HG03575 (cell line): ENCODE data around the gene ACTL6B.

Experiments used
- ATAC-seq: cut with Tn5 transposase; IDR thresholded peaks from one replicate; pipeline ENCODE4 v1.9.1; 2021; ENCODE audit not compliant: unreplicated experiment, insufficient number of reproducible peaks, low FRiP score; ENCODE audit errors: extremely low read depth

The ACTL6B gene

DNA sequence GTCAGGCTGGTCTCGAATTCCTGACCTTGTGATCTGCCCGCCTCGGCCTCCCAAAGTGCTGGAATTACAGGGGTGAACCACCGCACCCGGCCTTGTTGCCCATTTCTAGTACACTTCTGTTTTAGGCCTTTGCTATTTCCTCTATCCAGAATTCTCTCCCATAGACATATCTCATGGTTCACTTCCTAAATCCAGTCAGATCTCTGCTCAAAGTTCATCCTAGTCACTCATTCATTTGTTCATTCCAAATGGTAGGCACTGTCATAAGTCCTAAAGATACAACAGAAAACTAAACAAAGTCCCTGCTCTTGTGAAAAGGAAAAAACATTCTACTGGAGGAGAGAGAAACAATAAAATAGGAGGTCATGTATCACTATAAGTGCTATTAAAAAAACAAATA lies 46.3 kb downstream of the ACTL6B start:
- no peak for ATAC-seq

DNA sequence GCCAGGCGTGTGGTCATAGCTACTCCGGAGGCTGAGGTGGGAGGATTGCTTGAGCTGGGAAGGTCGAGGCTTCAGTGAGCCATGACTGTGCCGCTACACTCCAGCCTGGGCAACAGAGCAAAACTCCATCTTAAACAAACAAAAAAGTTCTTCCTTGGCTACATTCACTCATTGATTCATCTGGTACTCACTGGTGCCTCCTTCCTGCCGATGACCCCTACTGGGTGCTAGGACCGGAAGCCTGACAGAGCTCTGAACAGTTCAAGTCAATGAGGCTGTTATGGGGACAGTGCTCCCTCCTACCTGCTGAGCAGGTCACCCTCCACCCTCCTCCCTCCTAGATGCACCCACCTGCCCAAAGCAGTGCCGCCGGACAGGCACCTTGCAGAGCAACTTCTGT lies 49.1 kb downstream of the ACTL6B start:
- no peak for ATAC-seq

DNA sequence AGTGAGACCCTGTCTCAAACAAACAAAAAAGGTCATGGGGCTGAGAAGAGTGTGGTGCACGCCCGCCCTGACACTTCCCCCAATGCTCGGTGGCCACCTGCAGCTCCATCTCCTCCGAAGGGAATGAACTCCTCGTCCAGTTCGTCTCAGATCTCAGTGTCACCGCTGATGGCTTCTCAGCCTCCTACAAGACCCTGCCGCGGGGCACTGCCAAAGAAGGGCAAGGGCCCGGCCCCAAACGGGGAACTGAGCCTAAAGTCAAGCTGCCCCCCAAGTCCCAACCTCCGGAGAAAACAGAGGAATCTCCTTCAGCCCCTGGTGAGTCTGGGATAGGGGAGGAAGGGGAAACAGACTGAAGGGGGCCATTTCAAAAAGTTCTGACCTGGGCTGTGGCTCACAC lies 49.9 kb downstream of the ACTL6B start:
- no peak for ATAC-seq

DNA sequence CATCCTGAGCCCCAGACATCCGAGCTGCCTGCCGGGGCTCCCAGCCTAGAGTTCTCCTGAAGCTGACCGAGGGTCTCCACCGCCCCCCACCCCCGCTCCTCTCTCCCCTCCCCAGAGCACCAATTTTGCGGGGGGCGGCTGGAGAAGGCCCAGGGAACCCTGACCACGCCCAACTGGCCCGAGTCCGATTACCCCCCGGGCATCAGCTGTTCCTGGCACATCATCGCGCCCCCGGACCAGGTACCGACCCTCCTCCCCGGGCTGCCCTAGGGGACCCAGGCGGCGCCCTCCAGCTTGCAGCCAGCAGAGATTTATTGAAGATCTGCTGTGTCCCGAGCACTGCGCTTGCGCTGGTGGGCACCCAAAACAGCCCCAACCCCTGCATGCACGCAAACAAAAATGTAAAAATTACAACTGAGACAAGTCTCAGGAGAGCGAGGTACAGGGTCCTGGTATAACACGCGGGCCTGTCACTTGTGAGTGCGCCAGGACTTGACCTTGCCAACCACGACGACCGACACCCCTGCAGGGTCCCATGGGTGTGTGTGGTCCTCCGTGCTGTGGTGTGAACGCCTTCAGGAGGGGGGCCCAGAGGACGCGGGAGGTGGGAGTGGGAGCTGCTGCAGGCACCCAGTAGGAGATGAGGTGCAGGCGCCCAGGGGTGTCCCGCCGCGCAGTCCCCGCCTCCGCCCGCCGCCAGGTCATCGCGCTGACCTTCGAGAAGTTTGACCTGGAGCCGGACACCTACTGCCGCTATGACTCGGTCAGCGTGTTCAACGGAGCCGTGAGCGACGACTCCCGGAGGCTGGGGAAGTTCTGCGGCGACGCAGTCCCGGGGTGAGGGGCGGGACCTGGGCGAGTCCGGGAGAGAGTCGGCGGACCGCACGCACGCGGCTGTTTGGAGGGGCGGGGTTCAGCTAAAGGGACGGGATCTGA lies 51.0 kb downstream of the ACTL6B start:
- no peak for ATAC-seq

DNA sequence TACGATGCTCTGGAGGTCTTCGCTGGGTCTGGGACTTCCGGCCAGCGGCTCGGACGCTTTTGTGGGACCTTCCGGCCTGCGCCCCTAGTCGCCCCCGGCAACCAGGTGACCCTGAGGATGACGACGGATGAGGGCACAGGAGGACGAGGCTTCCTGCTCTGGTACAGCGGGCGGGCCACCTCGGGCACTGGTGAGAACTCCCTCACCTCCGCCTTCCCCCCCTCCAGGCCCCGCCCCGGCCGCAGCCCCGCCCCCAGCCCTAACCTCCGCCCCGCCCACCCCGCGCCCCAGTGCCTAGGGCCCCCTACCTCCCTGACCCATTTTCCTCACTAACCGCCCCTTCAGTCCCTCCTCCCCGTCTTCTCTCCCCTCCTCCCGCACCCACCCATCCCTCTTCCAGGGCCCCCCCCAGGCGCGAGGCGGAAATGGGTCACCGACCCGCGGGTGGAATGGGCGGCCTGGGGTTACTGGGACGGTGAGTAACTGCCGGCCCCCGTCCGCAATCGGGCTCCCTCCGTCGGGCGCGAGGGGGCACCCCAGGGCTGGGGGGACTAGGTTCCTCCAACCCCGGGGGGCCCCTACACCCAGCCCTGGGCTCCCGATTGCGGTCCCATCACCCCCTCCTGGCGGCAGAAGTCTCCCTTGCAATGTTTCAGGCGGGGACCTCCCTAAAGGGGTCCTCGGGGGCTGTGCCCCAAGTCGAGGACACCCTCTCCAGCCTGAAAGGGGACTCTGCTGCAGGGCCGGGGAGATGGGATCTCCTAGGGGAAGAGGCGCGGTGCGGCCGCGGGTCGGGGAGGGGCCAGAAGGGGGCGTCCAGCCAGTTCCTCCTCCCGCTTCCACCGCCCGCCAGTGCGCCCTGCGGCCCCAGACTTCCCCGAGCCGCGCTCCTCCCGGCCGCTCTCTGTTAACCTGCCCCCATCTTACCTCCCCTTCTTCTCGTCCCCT lies 51.9 kb downstream of the ACTL6B start:
- ATAC-seq, result no peak

DNA sequence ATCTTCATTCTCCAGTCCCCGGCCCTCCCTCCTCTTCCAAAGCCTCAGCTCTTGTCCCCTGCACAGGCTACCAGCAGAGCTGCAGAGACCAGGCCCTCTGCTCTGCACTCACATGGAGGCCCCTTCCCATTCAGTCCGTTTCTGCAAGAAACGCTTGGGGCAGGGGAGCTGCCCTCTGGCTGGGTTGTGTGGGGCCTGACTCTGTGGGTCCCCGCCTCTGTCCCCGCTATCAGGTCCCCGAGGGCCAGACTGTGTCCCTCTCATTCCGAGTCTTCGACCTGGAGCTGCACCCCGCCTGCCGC lies 52.6 kb downstream of the ACTL6B start:
- ATAC-seq, result no peak

DNA sequence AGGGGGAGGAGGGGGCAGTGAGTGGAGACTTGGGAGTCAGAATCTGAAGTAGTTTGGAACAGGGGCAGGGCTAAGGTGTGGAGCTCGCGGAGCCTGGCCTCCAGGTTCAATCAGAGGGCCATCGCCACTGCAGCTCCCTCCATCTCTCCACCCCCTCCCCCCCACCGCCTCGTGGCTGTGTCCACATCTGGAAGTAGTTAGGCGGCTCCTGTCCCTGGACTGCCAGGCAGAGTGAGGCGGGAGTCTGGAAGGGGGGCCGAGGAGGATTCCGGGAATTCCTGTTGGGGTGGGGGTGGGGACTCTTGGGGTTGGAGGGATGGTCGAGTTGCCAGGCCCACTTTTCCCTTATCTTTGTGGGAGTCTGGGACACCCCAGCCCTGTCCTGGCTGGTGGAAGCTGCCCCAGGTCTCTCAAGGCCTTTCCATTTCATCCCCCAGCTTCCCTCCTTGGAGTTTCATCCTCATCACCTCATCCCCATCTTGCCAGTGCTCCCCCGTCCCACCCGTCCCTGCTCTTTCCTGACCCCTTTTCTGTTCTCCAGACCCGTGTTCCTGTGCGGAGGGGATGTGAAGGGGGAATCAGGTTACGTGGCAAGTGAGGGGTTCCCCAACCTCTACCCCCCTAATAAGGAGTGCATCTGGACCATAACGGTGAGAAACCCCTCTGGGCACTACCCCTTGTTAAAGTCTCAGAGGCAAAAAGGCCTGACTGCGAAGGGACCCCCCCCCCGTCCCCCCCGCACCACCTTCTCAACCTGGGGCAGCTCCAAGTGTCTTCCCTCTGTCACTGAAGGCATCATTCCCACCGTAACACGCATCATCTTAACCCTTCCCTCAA lies 53.1 kb downstream of the ACTL6B start:
- no peak for ATAC-seq

DNA sequence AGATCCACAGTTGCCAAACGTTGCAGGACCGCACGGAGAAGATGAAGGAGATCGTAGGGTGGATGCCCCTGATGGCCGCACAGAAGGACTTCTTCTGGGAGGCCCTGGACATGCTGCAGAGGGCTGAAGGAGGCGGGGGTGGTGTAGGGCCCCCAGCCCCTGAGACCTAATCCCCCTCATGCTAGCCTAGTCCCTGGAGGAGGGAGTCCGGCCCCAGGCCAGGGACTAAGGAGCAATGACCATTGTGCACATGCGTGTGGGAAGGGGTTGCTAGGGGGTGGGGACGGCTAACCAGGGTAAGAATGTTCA lies 55.6 kb downstream of the ACTL6B start:
- ATAC-seq, result no peak

DNA sequence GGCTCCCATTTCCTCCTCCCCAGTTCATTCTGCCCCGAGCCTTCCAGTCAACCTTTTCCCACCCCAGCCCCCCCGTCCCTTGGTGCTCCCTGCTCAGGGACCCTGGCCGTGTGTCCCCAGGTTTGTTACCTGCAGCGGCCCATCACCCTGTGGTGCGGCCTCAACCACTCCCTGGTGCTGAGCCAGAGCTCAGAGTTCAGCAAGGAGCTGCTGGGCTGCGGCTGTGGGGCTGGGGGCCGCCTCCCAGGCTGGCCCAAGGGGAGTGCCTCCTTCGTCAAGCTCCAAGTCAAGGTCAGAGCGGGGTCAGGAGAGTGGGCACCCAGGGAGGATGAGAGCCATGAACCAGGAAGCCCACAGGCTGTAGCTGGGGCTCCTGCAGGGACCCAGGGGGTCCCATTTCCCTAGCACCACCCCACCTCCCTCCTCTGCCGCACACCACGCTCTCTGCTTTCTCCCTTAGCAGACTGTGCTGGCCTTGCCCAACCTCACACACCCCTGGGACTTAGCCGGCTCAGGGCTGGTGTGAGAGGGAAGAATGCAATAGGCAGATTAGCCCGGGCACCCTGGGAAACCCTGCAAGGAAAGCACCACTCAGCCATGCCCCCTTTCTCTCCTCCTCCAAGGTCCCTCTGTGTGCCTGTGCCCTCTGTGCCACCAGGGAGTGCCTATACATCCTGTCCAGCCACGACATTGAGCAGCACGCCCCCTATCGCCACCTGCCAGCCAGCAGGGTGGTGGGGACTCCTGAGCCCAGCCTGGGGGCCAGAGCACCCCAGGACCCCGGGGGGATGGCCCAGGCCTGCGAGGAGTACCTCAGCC lies 56.1 kb downstream of the ACTL6B start:
- ATAC-seq, result no peak

DNA sequence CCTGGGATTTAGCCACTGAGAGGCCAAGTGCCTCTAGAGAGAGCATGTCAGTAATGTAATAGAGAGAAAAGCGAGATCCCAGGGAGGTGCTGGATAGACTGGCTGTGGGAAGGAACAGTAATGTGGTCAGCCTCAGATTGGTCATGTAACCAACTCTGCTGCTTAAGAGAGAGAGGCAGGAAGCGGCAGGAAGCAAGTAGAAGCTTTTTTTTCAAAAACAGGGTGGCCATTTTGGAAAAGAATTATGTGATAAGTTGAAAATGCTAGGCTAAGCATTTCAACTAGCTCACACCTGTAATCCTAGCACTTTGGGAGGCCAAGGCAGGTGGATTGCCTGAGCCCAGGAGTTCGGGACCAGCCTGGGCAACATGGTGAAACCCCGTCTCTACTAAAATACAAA lies 57.8 kb downstream of the ACTL6B start:
- no peak for ATAC-seq

DNA sequence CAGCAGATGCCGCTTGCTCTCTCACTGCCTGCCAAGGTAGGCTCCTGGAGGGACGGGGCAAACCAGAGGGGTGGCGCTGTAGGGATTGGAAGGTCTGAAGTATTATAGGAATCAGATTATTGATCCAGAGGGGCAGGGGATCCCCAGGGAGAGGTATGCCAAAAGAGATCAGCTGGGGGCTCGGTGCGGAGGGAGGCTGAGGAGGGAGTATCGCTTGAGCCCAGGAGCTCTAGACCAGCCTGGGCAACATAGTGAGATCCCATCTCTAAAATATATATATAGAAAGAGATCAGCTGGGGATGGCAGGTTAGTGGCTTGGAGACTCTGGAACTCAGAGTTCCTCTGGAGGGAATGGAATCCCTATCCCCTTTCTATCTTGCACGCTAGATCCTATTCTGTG lies 61.1 kb downstream of the ACTL6B start:
- ATAC-seq, result no peak
